NCI-H82 (cell line): ENCODE measurements around the gene CD81.

Experiments used
- DNase-seq: peaks from one replicate; lab custom pipeline; 2025; lab: John Stamatoyannopoulos, UW

The CD81 gene

DNA sequence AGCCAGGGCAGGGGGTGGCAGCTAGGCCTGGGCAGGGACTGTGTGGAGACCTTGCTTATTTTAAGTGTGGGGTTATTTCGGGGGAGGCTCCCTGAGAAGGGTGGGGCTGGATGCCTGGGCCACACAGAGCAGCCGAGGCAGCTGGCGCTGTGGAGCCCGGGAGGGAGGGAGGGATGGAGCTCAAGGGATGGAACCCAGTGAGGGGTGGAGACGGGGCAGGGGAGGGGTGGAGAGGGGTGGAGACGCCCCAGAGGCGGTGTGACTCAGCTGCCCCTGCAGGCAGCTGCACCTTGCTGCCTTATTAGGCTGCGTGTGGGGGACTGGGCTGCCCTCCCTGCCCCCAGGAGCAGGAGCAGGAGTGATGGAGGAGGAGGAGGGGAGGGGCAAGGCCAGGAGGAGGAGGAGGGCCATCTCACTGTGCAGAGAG lies 13.6 kb downstream of the CD81 start:
- DNase-seq: peak; percentile 26

DNA sequence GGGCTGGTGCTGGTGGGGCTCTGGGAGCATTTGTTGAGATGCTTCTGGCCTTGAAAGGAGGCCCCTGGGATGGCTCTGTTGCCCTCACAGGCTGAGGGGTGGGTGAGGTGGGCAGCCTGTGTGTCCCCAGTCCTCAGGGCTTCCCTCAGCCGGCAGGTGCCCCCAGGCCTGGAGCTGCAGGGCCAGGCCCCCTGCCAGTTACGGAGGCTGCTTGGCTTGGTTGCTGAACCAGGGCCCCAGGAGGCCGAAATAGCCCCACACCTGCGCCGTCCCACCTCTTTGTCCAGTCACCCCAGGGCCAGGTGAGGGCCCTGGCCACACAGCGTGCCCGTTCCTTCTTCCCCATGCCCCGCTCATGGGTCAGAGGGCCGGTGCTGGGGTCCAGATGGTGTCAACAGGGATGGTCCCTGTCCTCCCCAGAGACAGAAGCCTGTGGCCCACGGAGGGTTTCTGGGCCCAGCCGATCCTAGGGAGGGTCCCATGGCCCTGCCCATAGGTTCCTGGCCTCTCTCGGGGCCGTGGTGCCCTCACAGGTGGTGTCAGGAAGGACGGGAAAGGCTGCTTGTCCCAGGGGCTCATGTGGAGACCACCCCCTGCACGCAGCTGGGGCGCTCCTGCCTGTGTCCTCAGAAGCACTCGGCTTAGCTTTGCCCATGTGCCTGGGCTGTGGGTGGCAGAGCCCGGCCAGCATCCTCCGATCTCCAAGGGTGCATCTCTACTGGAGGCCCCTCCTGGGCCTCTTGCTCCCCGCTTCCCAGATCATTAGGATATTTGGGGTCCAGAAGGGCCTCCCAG lies 14.3 kb downstream of the CD81 start:
- DNase-seq: no peak

DNA sequence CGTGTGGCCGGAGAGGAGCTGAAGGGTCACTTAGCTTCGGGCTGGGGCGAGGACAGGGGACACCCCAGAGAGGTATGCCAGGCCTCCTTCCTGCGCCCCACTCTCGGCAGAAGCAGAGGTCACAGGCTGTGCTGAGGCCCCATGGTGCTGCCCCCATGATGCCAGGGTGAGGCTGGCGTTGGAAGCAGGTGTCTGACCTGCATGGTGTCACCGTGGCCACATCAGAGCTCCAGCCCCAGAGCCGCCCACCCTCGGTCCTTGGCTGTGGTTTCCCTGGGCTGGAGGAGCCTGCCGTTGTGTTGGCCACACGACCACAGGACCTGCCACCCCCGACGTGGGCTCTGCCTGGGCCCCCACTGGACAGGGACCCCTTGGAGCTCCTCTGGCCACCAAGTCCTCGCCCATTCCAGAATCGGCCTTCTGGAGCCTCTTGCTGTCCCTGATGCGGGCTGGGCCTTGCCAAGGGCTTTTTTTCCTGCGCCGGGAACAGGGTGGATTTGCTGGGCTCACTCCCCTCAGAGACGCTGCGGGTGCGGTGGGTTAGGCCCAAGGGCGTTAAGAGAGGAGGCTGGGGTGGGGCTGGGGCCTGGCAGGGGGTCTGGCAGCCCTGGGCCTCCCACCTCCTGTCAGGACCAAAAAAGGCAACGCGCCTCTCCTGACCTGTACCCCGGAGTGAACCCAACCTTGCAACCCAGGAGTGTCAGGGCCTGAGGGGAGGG lies 15.3 kb downstream of the CD81 start:
- no peak for DNase-seq

DNA sequence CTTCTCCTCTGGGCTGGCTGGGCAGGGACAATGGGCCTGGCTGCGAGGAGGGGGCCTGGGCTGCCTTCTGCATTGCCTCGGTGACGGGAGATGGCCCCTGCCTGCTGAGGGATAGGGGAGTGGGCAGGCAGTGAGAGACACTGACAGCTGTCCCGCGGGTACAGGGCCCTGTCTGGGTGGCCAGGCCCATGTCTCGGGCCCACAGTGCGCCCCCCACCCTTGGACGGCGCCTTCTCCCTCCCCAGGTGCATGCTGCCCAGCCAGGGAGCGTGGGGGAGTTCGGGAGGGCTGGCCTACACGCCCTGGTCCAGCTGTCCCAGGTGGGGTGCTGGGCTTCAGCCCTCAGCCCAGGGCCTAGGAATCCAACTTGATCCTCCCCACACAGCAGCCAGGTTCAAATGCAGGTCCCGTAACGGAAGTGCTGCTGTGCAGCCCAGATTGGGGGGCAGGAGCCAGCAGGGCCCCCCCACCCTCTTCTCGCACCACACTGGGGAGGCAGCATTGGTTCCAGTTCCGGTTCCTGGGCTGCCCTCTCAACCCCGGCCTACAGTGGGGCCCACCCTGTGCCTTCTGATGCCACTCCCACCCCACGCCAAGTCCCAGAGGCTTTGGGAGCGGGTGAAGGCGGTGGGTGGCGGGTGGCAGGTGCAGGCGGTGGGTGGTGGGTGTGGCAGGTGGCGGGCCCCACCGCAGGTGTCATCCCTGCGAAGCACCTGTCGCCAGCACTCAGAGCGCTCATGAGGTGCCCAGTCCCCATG lies 16.2 kb downstream of the CD81 start:
- no peak for DNase-seq

DNA sequence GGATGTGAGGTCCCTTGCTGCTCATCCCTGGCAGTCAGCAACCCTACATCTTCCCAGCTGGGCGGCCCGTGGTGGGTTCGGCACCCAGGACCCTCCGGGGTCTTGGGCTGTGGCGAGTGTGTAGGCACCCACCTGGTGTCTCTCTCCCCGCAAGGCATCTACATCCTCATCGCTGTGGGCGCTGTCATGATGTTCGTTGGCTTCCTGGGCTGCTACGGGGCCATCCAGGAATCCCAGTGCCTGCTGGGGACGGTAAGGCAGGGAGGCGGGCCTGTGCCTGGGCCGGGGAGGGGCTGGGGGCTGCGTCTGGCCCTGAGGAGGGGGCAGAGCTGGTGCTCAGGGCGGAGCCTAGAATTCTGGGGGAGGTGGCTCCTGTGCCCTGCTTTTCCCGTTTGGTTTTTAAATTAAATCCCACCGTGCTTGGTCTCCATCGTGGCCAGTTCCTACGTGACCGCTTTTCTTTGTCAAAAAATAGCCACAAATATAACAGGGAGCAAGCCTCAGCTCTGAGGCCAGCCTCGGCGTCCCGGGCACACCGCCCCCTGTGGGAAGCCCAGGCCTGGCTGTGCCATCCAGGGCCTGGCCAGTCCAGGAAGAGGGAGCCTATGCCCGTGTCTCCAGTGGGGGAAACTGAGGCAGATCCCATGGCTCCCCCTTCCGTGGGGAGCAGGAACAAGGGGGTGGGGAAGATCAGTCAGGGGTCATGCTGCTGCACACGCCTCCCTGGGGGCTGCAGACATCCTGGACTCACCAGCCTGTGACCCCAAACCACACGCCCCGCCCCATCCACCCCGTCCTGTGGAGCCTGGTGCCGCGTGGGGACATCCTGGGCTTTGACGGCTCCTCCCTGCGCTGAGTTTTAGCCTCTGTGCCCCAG lies 17.1 kb downstream of the CD81 start:
- DNase-seq: no peak

DNA sequence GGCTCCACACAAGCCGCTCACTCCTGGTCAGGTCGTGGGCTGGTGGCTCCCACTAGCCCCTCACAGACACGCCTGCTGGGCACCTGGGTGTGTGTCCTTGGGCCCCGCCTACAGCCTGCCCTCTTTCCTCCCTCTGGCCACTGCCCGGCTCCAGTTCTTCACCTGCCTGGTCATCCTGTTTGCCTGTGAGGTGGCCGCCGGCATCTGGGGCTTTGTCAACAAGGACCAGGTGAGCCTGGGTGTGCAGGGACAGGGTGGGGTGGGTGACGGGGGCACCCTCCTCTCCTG lies 17.7 kb downstream of the CD81 start:
- DNase-seq: no peak

DNA sequence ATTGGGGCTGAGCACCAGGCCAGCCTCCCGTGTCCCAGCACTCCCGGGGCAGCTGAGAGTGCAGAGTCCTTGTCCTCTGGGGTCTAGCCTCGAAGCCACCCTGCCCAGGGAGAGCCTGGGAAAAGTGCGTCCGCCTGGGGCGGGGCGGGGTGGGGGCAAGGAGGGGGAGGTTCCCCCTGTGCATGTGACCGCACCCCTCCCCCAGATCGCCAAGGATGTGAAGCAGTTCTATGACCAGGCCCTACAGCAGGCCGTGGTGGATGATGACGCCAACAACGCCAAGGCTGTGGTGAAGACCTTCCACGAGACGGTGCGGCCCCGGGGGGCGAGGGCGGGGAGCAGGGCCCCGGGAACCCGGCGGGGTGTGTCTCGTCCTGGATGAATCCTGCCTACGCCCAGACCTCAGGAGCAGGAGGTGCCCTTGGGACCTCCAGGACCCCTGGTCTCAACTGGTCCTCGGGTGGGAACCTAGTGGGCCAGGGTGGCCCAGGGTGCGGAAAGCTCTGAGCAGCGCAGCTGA lies 18.2 kb downstream of the CD81 start:
- no peak for DNase-seq

DNA sequence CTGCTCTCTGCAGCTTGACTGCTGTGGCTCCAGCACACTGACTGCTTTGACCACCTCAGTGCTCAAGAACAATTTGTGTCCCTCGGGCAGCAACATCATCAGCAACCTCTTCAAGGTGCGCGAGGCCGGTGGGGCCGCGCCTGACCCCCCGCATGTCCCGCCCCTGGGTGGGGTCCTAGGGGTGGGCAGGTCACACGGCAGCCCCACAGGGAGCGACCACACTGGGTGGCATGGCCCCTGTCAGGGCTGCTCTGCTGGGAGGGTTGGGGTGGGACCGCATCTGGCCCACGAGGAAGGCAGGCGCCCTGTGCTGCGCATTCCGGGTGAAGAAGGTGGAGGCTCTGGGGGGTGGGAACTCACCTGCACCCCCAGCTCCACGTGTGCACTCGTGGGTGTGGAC lies 18.7 kb downstream of the CD81 start:
- no peak for DNase-seq

DNA sequence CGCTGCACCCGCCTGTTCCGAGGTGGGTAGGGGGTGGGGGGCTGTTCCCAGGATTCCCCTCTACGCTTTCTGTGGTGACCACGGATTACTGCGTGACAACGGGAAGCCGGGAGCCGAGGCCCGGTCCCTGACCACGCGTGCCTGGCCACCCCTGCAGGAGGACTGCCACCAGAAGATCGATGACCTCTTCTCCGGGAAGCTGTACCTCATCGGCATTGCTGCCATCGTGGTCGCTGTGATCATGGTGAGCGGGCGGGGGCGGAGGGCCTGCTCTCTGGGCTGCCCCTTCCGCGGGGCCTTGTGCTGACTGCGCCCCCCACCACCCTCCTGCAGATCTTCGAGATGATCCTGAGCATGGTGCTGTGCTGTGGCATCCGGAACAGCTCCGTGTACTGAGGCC lies 19.4 kb downstream of the CD81 start:
- DNase-seq: no peak

DNA sequence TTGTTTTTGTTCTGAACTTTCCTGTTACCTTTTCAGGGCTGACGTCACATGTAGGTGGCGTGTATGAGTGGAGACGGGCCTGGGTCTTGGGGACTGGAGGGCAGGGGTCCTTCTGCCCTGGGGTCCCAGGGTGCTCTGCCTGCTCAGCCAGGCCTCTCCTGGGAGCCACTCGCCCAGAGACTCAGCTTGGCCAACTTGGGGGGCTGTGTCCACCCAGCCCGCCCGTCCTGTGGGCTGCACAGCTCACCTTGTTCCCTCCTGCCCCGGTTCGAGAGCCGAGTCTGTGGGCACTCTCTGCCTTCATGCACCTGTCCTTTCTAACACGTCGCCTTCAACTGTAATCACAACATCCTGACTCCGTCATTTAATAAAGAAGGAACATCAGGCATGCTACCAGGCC lies 19.9 kb downstream of the CD81 start:
- no peak for DNase-seq

DNA sequence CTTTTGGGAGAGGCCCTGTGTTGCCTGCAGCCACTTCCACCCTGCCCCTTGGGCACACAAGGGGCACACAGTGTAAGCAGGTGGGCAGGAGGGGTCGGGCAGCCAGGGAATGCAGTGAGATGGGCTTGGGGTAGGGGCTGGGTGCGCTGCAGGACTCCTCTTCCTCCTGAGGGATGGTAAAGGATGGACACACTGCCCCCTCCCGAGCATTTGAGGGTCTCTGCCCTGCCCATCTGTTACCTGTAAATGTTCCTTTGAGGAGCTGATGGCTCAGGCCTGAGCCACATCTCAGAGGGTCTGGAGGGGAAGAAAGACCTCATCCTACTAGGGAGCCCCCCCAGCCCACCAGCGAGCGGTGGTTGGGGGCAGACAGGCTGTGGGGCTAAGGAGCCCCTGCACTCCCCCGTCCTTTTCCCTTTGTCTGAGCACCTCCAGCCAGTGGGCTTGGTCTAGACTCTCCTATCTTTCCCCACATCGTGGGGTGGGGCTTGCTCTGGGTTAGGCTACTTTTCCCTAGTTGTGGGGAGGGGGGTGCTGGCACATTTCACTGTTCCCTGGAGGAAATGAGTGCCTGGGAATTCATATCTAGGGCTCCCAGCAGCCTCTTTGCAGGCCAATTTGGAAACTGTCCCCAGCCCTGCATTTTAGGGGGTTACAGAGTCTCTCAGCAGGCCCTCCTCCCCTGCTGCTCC lies 21.7 kb downstream of the CD81 start:
- peak; percentile 33 for DNase-seq

DNA sequence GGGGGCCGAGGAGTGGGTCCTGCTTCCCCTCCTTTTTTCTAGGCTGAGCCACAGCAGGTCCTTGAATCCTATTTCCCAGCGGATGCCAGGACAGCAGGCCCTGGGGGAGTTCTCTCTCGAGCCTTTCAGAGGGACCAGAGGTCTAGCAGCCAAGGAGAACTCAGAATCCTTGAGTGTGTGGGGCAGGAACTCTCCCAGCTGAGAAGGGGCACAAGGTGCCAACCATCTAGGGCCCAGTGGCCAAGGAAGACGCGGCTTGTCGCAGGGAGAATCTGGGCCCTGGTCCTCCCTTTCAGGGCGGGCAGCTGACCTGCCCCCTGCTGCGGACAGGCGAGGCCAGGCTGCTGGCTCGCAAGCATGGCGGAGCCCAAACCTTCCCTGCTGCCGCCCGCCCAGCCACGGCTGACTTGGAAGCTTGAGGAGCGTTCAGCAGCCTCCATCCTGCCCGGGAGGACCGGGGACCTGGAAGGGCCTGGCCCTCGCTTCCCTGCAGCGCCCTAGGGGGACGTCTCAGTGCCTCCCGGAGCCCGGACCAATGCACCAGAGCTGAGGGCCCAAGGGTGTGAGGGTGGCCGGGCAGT lies 22.5 kb downstream of the CD81 start:
- DNase-seq: peak; percentile 40

DNA sequence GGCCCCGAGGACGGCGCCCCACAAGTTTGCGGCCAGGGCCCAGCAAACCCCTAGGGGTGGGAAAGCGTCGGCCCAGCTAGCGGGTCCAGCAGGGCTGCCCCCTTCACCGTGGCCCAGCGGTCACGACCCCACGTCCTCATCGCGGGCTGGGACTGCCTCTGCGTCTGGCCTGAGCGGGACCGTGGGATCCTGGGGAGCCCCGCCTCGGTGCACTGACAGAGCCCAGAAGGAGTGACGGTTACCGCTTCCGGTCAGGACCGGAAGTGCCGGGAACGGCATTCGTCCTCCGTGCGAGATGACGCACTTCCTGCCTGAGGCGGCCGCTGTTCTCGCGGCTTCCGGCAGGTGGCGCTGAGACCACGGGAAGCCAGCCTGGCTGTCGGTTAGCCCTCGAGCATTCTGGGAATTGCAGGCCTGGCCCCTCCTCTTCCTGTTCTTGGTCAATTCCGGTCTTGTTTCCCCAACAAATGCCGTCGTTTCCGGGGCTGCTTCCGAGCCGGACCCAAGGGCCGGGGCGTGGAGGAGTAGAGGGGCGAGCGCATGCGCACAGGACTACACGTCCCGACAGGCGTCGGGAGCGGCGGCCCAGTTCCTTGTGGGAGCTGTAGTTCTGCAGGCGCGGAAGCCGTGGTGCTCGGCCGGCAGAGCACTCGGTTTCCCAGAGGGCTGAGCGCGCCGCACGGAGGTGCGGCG lies 23.1 kb downstream of the CD81 start, which contains the start of gene TSSC4:
Gene TSSC4 (plus strand): TSS at position 682 of the 693 bp plus-strand sequence. CDS start 1,884 bp downstream, outside the sequence.
- peak; percentile 99 for DNase-seq

DNA sequence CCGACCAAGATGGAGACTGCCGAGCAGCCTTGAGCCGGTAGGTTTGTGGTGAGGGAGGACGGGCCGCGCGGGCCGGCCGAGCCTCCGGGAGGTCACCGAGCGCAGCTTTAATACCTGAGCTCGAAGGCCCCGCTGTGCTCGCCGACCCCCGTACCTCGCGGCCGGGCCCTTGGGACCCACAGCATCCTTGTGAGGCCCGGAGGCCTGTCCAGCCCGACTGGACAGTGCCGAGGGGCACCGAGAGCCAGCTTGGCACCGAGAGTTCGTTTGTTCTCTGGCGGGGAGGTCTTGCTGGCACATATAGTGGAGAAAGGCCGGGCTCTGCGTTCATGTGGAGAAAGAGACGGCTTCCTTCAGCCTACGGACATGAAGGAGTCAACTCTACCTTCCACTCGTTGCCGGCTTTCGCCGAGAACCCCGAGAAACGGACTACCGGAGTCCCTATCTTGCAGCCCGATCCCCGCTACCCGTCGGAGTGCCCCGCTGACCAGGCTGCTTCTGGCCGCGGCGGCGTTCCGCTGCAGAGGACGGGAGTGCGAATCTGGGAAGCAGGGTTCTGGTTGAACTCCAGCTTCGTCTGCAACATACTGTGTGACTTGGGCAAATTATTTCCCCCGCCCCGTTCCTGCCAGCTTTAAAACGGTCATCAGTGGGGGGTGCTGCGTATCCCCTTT lies 23.8 kb downstream of the CD81 start:
- DNase-seq: no peak

DNA sequence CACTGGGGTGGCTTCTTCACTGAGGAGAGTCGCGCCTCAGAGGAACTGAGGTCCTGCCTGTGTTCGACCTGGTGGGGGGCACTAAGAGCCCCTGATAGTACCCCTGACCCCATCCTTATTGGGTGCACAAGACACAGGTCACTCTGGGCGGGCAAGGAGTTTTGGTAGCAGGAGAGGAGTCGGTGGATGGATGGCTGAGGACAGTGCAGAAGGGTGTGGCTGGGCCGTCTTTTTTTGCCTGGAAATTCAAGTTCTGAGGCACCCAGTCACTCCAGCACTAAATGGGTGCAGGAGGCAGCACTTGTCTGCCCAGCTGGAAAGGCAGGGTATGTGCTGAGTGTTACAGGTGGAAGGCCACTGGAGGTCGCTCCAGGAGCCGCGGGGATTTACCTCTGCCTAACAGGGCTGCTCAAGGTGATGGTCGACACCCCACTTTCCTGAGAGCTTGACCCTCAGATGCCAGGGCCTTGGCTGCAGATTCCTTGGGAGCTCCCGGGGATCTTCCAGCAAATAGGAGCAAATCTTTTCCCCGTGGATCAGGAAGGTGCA lies 24.4 kb downstream of the CD81 start:
- peak; percentile 7 for DNase-seq

DNA sequence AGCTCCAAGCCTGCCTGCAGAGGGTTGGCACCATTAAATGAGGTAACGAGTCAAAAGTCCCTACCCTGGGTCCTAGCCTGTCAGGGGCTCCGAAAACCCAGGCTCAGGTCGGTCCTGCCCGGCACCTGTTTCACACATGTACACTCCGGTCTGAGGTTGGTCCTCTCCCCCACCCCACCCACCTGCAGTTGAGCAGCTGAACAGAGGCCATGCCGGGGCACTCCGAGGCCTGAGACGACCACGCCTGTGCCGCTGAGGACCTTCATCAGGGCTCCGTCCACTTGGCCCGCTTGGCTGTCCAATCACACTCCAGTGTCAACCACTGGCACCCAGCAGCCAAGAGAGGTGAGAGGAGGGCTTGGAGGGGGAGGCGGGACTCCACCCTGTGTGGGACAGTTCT lies 25.0 kb downstream of the CD81 start:
- DNase-seq: no peak

DNA sequence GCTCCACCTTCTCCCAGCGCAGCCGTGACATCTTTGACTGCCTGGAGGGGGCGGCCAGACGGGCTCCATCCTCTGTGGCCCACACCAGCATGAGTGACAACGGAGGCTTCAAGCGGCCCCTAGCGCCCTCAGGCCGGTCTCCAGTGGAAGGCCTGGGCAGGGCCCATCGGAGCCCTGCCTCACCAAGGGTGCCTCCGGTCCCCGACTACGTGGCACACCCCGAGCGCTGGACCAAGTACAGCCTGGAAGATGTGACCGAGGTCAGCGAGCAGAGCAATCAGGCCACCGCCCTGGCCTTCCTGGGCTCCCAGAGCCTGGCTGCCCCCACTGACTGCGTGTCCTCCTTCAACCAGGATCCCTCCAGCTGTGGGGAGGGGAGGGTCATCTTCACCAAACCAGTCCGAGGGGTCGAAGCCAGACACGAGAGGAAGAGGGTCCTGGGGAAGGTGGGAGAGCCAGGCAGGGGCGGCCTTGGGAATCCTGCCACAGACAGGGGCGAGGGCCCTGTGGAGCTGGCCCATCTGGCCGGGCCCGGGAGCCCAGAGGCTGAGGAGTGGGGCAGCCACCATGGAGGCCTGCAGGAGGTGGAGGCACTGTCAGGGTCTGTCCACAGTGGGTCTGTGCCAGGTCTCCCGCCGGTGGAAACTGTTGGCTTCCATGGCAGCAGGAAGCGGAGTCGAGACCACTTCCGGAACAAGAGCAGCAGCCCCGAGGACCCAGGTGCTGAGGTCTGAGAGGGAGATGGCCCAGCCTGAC lies 26.0 kb downstream of the CD81 start:
- DNase-seq: no peak

DNA sequence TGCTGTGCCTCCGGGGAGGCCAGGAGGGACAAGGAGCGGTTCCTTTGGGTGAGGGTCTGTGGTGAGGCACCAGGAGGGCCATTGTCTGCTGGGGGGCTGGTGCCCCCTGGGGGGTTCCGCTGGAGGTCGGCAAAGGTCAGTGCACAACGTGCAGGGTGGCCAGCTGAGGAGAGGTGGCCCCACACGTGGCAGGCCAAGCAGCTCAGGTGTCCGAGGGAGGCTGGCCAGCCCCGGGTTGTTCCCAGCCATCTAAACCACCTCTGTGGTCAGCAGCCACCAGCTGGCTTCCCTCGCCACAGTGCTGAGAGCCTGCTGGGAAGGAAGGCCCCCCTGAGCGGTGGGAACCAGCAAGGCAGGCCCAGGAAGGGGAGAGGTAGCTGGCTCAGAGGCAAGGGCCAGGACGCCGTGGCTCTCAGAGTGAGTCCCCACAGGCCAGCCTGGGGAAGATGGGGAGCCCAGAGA lies 27.7 kb downstream of the CD81 start:
- peak; percentile 9 for DNase-seq
